Left lung (tissue), 10 donors: ENCODE data around the gene FAM135A. TPM values are rescaled to one million over a fixed set of nuclear protein-coding genes. Genes with fewer than 3 reads are reported as not detected.

Experiments used
- ATAC-seq: fragments of 200-7000 bp; cut with Tn5 transposase; one replicate; pipeline ENCODE4 v1.9.1; 2020; ENCODE audit warnings: moderate library complexity
- DNase-seq, 4 donors: peaks; one replicate each; pipeline ENCODE4 v3.0.0-alpha.2; 2013 to 2020
- H3K27ac ChIP-seq, 2 donors: fragments of 200-600 bp; sonication (generic) in 1 of 2; one replicate each; pipeline versions ENCODE4 v1.5.0 to v1.8.0; 2020 to 2021
- H3K27me3 ChIP-seq, 2 donors: fragments of 200-600 bp; sonication (generic) in 1 of 2; one replicate each; pipeline versions ENCODE4 v1.5.0 to v1.8.0; 2020 to 2021
- H3K36me3 ChIP-seq, 2 donors: fragments of 200-600 bp; sonication (generic) in 1 of 2; one replicate each; pipeline versions ENCODE4 v1.5.0 to v1.8.0; 2020 to 2021
- H3K4me1 ChIP-seq, 2 donors: fragments of 200-600 bp; one replicate each; pipeline ENCODE4 v1.8.0; 2021
- H3K4me3 ChIP-seq, 2 donors: fragments of 200-600 bp; sonication (generic) in 1 of 2; one replicate each; pipeline versions ENCODE4 v1.5.0 to v1.8.0; 2020 to 2021; ENCODE audit warnings: mild to moderate bottlenecking in 1 of 2
- H3K9me3 ChIP-seq, 2 donors: fragments of 200-600 bp; sonication (generic) in 1 of 2; one replicate each; pipeline versions ENCODE4 v1.5.0 to v1.8.0; 2020 to 2021
- CTCF ChIP-seq, 2 donors: fragments of 200-600 bp; sonication (generic) in 1 of 2; IDR thresholded peaks; one replicate each; pipeline versions ENCODE4 v1.5.0 to v1.8.0; 2021; ENCODE audit warnings: antibody characterized with exemption in 2 of 2
- intact Hi-C, 2 donors: fragments of 100-400 bp; cut with DNase I; formaldehyde crosslinking; loops; one replicate each; pipeline versions ENCODE4 v1.11.2 to v1.14.2; 2022
- polyA plus RNA-seq, 6 donors: library from polyadenylated mRNA; unstranded; fragments of 120-200 nt; gene quantifications; one replicate each; pipeline ENCODE4 v1.2.1, GENCODE V29; 2013; ENCODE audit not compliant: insufficient read length in 6 of 6
- total RNA-seq, 2 donors: library from RNA; stranded (reverse); fragmentation: NEBNext Ultra II Directional; extraction: Animal tissue kit (Norgen Biotek cat#: 25700); gene quantifications; one replicate each; pipeline ENCODE4 v1.2.1, GENCODE V29; 2021
- donor health status: DM: no; HTN: yes; CAD: no.
- donor health status: DM: no; HTN: no; CAD: no.

The FAM135A gene
- total and polyA plus RNA-seq, 8 donors, result 21.9 to 28.8 (median 25.8) TPM

- ATAC-seq (no peak), DNase-seq (peak in 3 of 4 donors; percentile 23 to 37 (median 32))
- Histone ChIP-seq H3K9me3 (no peaks in the 10 kb centered on the region), H3K4me1 (peaks cover 0 to 14% of the 10 kb centered on the region in 2 donors), H3K27ac (peak overlapping the region; percentile 77 to 78), H3K4me3 (peak overlapping the region; percentile 89 to 95), H3K36me3 (peaks cover 0 to 12% of the 10 kb centered on the region in 2 donors), H3K27me3 (no peaks in the 10 kb centered on the region)
- intact Hi-C loops, result no loop called here
- no peak for TF ChIP-seq CTCF (IDR thresholded peaks at IDR 0.05)
These were observed 735 bp downstream of the FAM135A start for GRCh38 chr6:70413992-70414494.

GRCh38 chr6:70414813-70415212, 1.5 kb downstream of the FAM135A start:
- Histone ChIP-seq H3K4me3 (peak overlapping the region; percentile 89 to 95), H3K27me3 (no peaks in the 10 kb centered on the region), H3K27ac (no peak overlapping the region), H3K9me3 (no peaks in the 10 kb centered on the region), H3K4me1 (peaks cover 0 to 14% of the 10 kb centered on the region in 2 donors), H3K36me3 (peaks cover 0 to 18% of the 10 kb centered on the region in 2 donors)
- no peak for ATAC-seq
- intact Hi-C loops, result no loop called here
- no peak for DNase-seq
- TF ChIP-seq CTCF (IDR thresholded peaks at IDR 0.05), result no peak

GRCh38 chr6:70415247-70415646, 1.9 kb downstream of the FAM135A start:
- Histone ChIP-seq H3K4me3 (peak overlapping the region in 1 of 2 donors; percentile 95), H3K9me3 (no peaks in the 10 kb centered on the region), H3K4me1 (peaks cover 0 to 14% of the 10 kb centered on the region in 2 donors), H3K27me3 (no peaks in the 10 kb centered on the region), H3K36me3 (peaks cover 0 to 18% of the 10 kb centered on the region in 2 donors), H3K27ac (no peak overlapping the region)
- DNase-seq (no peak), ATAC-seq (no peak)
- no peak for TF ChIP-seq CTCF (IDR thresholded peaks at IDR 0.05)
- intact Hi-C loops, result no loop called here

- Histone ChIP-seq H3K27me3 (no peaks in the 10 kb centered on the region), H3K4me1 (peaks cover 0 to 14% of the 10 kb centered on the region in 2 donors), H3K36me3 (peaks cover 0 to 18% of the 10 kb centered on the region in 2 donors), H3K4me3 (peak overlapping the region in 1 of 2 donors; percentile 95), H3K9me3 (no peaks in the 10 kb centered on the region), H3K27ac (no peak overlapping the region)
- no peak for ATAC-seq
- intact Hi-C loops, result no loop called here
- TF ChIP-seq CTCF (IDR thresholded peaks at IDR 0.05), result no peak
- no peak for DNase-seq
These were observed 2.4 kb downstream of the FAM135A start for GRCh38 chr6:70415660-70416059.

GRCh38 chr6:70421509-70421908, 8.2 kb downstream of the FAM135A start:
- no peak for ATAC-seq
- no peaks in the 10 kb centered on the region for H3K4me1 ChIP-seq
- intact Hi-C loops, result no loop called here

More at GRCh38 chr6:70421509-70421908, 8.2 kb downstream of the FAM135A start:
- Histone ChIP-seq H3K27ac (no peak overlapping the region), H3K4me3 (no peak overlapping the region), H3K9me3 (no peaks in the 10 kb centered on the region), H3K27me3 (no peaks in the 10 kb centered on the region), H3K36me3 (peaks cover 0 to 20% of the 10 kb centered on the region in 2 donors)
- no peak for TF ChIP-seq CTCF (IDR thresholded peaks at IDR 0.05)
- no peak for DNase-seq
